ENCODE measurements around the gene CPEB3. TPM values are rescaled to one million over a fixed set of nuclear protein-coding genes. Genes with fewer than 3 reads are reported as not detected.
"Not testable (repeated sequence)": the region's sequence is repeated elsewhere in the genome, so short reads cannot be mapped to it uniquely, and the experiment has no call there.

CPEB3 gene
- total RNA-seq, 6 experiments from 2014 or later, result 0.85 to 1.1 (median 1.0) TPM

DNA sequence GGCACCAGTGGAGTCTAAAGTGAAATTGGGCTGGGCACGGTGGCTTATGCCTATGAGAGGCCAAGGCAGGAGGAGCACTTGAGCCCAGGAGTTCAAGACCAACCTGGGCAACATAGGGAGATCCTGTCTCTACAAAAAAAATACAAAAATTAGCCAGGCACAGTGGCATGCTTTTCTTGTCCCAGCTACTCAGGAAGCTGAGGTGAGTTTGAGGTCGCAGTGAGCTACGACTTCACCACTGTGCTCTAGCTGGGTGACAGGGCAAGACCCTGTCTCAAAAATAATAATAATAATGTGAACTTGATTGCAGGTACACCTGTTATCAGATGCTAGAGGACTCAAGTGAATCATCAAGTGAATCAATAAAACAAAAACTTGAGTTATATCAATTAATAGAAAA lies 259.3 kb downstream of the CPEB3 start:
- H3K9me3 Mint-ChIP-seq, result no peaks in the 10 kb centered on the region
- peaks cover 33% of the 10 kb centered on the region for H3K36me3 Mint-ChIP-seq (ENCODE audit: low read depth)

DNA sequence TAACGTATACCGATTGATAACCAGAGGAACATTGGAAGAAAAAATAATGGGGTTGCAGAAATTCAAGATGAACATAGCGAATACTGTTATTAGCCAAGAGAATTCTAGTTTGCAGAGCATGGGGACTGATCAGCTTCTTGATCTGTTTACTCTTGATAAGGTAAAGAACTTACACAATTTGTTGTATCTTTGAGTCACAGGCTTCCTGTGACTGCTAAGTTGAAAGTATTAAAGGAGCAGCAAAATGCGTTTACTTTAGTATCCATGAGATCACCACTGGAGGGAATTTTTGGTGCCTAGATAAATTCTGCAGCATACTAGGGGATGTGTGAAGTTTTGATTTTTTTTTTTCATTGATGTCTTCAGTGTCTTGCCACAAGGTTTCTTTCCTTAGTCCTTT lies 263.7 kb downstream of the CPEB3 start:
- DNase-seq, result no peak
- peaks cover 25% of the 10 kb centered on the region for H3K36me3 Mint-ChIP-seq (ENCODE audit: low read depth)
- no peaks in the 10 kb centered on the region for H3K27me3 Mint-ChIP-seq (ENCODE audit: insufficient read depth)
- H3K4me1 Mint-ChIP-seq (ENCODE audit: low read depth), result peaks cover 8% of the 10 kb centered on the region
- no peak overlapping the region for H3K4me3 Mint-ChIP-seq
- H3K9me3 Mint-ChIP-seq, result no peaks in the 10 kb centered on the region
- no peak overlapping the region for H3K27ac Mint-ChIP-seq
- TF ChIP-seq, protein P1, sequence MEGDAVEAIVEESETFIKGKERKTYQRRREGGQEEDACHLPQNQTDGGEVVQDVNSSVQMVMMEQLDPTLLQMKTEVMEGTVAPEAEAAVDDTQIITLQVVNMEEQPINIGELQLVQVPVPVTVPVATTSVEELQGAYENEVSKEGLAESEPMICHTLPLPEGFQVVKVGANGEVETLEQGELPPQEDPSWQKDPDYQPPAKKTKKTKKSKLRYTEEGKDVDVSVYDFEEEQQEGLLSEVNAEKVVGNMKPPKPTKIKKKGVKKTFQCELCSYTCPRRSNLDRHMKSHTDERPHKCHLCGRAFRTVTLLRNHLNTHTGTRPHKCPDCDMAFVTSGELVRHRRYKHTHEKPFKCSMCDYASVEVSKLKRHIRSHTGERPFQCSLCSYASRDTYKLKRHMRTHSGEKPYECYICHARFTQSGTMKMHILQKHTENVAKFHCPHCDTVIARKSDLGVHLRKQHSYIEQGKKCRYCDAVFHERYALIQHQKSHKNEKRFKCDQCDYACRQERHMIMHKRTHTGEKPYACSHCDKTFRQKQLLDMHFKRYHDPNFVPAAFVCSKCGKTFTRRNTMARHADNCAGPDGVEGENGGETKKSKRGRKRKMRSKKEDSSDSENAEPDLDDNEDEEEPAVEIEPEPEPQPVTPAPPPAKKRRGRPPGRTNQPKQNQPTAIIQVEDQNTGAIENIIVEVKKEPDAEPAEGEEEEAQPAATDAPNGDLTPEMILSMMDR (IDR thresholded peaks at IDR 0.05), result no peak

More for the DNA sequence above, 259.3 kb downstream of the CPEB3 start:
- Mint-ChIP-seq H3K27ac (no peak overlapping the region), H3K27me3 (ENCODE audit: insufficient read depth) (no peaks in the 10 kb centered on the region), H3K4me3 (no peak overlapping the region), H3K4me1 (ENCODE audit: low read depth) (no peaks in the 10 kb centered on the region)
- TF ChIP-seq, protein P1 (IDR thresholded peaks at IDR 0.05), result no peak
- DNase-seq, result no peak

GRCh38 chr10:92025340-92025739 lies 265.5 kb downstream of the CPEB3 start:
- not testable (repeated sequence) for H3K27me3 Mint-ChIP-seq (ENCODE audit: insufficient read depth); H3K4me3 Mint-ChIP-seq; H3K4me1 Mint-ChIP-seq (ENCODE audit: low read depth); H3K27ac Mint-ChIP-seq; H3K9me3 Mint-ChIP-seq; DNase-seq
- H3K36me3 Mint-ChIP-seq (ENCODE audit: low read depth), result peaks cover 24% of the 10 kb centered on the region

DNA sequence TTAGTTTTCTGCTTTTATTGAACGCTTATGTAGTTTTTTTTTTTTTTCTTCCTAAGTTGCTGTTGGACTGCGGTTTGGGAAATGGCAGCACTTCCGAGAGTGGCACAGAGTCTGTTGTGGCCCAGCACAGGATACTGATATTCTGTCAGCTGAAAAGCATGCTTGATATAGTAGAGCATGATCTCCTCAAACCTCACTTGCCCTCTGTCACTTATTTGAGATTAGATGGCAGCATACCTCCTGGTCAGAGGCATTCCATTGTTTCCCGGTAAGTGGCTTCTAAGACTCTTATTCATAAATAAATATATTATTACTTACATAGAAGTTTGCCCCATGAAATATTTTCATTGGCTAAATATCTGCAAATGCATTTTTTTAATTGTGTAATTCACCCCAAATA lies 266.2 kb downstream of the CPEB3 start:
- Mint-ChIP-seq H3K36me3 (ENCODE audit: low read depth) (peaks cover 28% of the 10 kb centered on the region), H3K9me3 (no peaks in the 10 kb centered on the region), H3K27me3 (ENCODE audit: insufficient read depth) (no peaks in the 10 kb centered on the region), H3K27ac (peak overlapping the region; percentile 61; the same call in 1 of the 2 replicates), H3K4me3 (no peak overlapping the region), H3K4me1 (ENCODE audit: low read depth) (peaks cover 8% of the 10 kb centered on the region)
- peak; percentile 17 for DNase-seq
- TF ChIP-seq, protein P1 (IDR thresholded peaks at IDR 0.05), result no peak

GRCh38 chr10:92014620-92015019 lies 276.3 kb downstream of the CPEB3 start:
- Mint-ChIP-seq H3K4me1 (ENCODE audit: low read depth) (peaks cover 20% of the 10 kb centered on the region), H3K27me3 (ENCODE audit: insufficient read depth) (no peaks in the 10 kb centered on the region), H3K36me3 (ENCODE audit: low read depth) (peaks cover 31% of the 10 kb centered on the region), H3K9me3 (no peaks in the 10 kb centered on the region), H3K27ac (no peak overlapping the region), H3K4me3 (no peak overlapping the region)
- no peak for DNase-seq
- TF ChIP-seq, protein P1 (IDR thresholded peaks at IDR 0.05), result no peak

- TF ChIP-seq, protein P1 (IDR thresholded peaks at IDR 0.05), result no peak
- Mint-ChIP-seq H3K27ac (peak overlapping the region; percentile 7; the same call in 1 of the 2 replicates), H3K4me1 (ENCODE audit: low read depth) (peaks cover 20% of the 10 kb centered on the region), H3K36me3 (ENCODE audit: low read depth) (peaks cover 21% of the 10 kb centered on the region; the same call in 1 of the 2 replicates), H3K4me3 (no peak overlapping the region; the same call in 1 of the 2 replicates), H3K9me3 (no peaks in the 10 kb centered on the region), H3K27me3 (ENCODE audit: insufficient read depth) (no peaks in the 10 kb centered on the region)
- DNase-seq, result peak; percentile 75
Measured at GRCh38 chr10:92011560-92012214, 279.2 kb downstream of the CPEB3 start.

Data from HFFc6 (cell line).